ENCODE measurements around the gene SPOPL. TPM values are rescaled to one million over a fixed set of nuclear protein-coding genes. Genes with fewer than 3 reads are reported as not detected.
"Not testable (repeated sequence)": the region's sequence is repeated elsewhere in the genome, so short reads cannot be mapped to it uniquely, and the experiment has no call there.

The SPOPL gene
- 1 to 10 TPM; 2.5 to 3.6 TPM for polyA plus RNA-seq

DNA sequence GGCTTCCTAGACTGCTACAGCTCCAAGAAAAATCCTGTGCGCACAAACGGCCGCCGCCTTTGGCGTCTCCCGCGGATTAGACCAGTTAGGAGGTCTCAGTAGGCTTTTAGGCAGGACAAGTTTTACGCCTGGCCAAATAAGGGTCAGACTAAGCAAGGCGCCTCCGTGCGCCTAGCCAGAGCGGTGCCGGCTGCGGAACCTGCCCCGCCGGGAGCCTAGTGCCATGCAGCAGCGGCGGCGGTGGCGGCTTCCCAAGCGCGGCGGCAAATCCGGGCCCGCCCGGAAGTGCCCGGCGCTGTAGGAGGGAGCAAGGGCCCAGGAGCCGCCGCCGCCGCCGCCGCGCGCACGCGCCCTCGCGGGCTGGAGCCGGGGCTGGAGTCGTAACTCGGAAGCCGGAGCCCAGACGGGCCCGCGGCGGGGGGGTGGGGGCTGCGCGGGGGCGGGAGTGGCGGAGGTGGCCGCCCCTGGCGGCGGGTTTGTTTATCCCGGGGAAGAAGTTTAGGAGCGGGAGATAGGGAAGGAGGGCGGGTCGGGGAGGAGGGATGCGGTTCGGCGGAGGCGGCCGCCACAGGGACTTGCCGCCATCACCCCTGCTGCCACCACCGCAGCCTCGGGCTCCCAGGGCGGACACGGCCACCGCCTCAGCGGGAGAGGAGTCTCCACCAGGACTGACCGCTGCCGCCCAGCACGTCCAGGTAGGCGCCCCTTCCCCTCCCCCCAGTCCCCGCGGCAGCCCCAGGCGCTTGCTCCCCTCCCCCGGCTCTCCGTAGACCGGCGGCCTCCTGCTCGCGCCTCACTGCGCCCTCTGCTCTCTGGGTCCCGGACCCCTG lies at the start of gene SPOPL:
Gene SPOPL, plus strand, starts transcription at position 346 of the 830 bp plus-strand sequence. CDS start 48,447 bp downstream, outside the sequence.
- Histone ChIP-seq H3K9me3 (ENCODE audit: control insufficient read depth in 2 of 2, insufficient read depth in 1 of 2, low read depth in 1 of 2, low read length in 1 of 2) (no peaks in the 10 kb centered on the region), H3K27ac (ENCODE audit: low read depth in 2 of 2, low read length in 1 of 2) (peak within 1 kb of the TSS; percentile 92 to 95), H3K36me3 (ENCODE audit: control insufficient read depth in 2 of 2, insufficient read depth in 2 of 2, low read length in 1 of 2) (no peaks in the 10 kb centered on the region), H3K4me3 (ENCODE audit: low read depth in 1 of 2, low read length in 2 of 2) (peak within 1 kb of the TSS; percentile 92 to 96), H3K27me3 (ENCODE audit: control insufficient read depth in 1 of 2, insufficient read depth in 2 of 2, low read length in 2 of 2) (no peaks in the 10 kb centered on the region), H3K4me1 (ENCODE audit: control insufficient read depth in 2 of 2, insufficient read depth in 2 of 2, low read length in 1 of 2) (no peaks in the 10 kb centered on the region)
- WGBS, 2 donors = 0 to 1% methylated on average over 73 to 86 of the region's 86 CpGs

- Histone ChIP-seq H3K27ac (ENCODE audit: low read depth in 2 of 2, low read length in 1 of 2) (no peak overlapping the region), H3K9me3 (ENCODE audit: control insufficient read depth in 2 of 2, insufficient read depth in 1 of 2, low read depth in 1 of 2, low read length in 1 of 2) (no peaks in the 10 kb centered on the region), H3K27me3 (ENCODE audit: control insufficient read depth in 1 of 2, insufficient read depth in 2 of 2, low read length in 2 of 2) (no peaks in the 10 kb centered on the region), H3K36me3 (ENCODE audit: control insufficient read depth in 2 of 2, insufficient read depth in 2 of 2, low read length in 1 of 2) (no peaks in the 10 kb centered on the region), H3K4me1 (ENCODE audit: control insufficient read depth in 2 of 2, insufficient read depth in 2 of 2, low read length in 1 of 2) (no peaks in the 10 kb centered on the region), H3K4me3 (ENCODE audit: low read depth in 1 of 2, low read length in 2 of 2) (no peak overlapping the region)
- WGBS, 2 donors = 74 to 87% methylated on average over 1 of the region's 1 CpG
Measured at GRCh38 chr2:138452324-138452723, 49.2 kb upstream of the SPOPL start.

DNA sequence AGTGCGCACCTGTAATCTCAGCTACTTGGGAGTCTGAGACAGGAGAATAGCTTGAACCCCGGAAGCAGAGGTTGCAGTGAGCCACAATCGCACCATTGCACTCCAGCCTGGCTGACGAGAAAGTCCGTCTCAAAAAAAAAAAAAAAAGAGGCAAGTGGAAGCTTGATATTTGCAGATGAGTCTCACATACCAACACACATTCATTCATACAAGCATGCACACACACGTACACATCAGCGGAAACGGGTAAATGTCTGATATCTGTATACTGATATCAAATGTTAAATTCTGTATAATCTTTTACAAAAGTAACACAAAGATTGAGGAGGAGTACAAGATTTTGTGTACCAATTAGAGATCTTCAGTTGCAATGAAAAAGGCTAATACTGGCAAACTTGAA lies 47.8 kb upstream of the SPOPL start:
- no peaks in the 10 kb centered on the region for H3K4me1 ChIP-seq (ENCODE audit: control insufficient read depth in 2 of 2, insufficient read depth in 2 of 2, low read length in 1 of 2)
- no peaks in the 10 kb centered on the region for H3K9me3 ChIP-seq (ENCODE audit: control insufficient read depth in 2 of 2, insufficient read depth in 1 of 2, low read depth in 1 of 2, low read length in 1 of 2)
- no peak overlapping the region for H3K27ac ChIP-seq (ENCODE audit: low read depth in 2 of 2, low read length in 1 of 2)
- no peaks in the 10 kb centered on the region for H3K36me3 ChIP-seq (ENCODE audit: control insufficient read depth in 2 of 2, insufficient read depth in 2 of 2, low read length in 1 of 2)
- no peaks in the 10 kb centered on the region for H3K27me3 ChIP-seq (ENCODE audit: control insufficient read depth in 1 of 2, insufficient read depth in 2 of 2, low read length in 2 of 2)
- WGBS, 2 donors = 73 to 83% methylated on average over 8 of the region's 8 CpGs
- no peak overlapping the region for H3K4me3 ChIP-seq (ENCODE audit: low read depth in 1 of 2, low read length in 2 of 2)

GRCh38 chr2:138454761-138455160 lies 46.8 kb upstream of the SPOPL start:
- Histone ChIP-seq H3K4me3 (ENCODE audit: low read depth in 1 of 2, low read length in 2 of 2) (no peak overlapping the region), H3K4me1 (ENCODE audit: control insufficient read depth in 2 of 2, insufficient read depth in 2 of 2, low read length in 1 of 2) (no peaks in the 10 kb centered on the region), H3K27ac (ENCODE audit: low read depth in 2 of 2, low read length in 1 of 2) (no peak overlapping the region), H3K27me3 (ENCODE audit: control insufficient read depth in 1 of 2, insufficient read depth in 2 of 2, low read length in 2 of 2) (no peaks in the 10 kb centered on the region), H3K9me3 (ENCODE audit: control insufficient read depth in 2 of 2, insufficient read depth in 1 of 2, low read depth in 1 of 2, low read length in 1 of 2) (no peaks in the 10 kb centered on the region), H3K36me3 (ENCODE audit: control insufficient read depth in 2 of 2, insufficient read depth in 2 of 2, low read length in 1 of 2) (no peaks in the 10 kb centered on the region)
- 76 to 82% methylated on average over 2 of the region's 2 CpGs for WGBS, 2 donors

GRCh38 chr2:138455275-138455674 lies 46.3 kb upstream of the SPOPL start:
- Histone ChIP-seq H3K36me3 (ENCODE audit: control insufficient read depth in 2 of 2, insufficient read depth in 2 of 2, low read length in 1 of 2) (no peaks in the 10 kb centered on the region), H3K9me3 (ENCODE audit: control insufficient read depth in 2 of 2, insufficient read depth in 1 of 2, low read depth in 1 of 2, low read length in 1 of 2) (no peaks in the 10 kb centered on the region), H3K4me1 (ENCODE audit: control insufficient read depth in 2 of 2, insufficient read depth in 2 of 2, low read length in 1 of 2) (no peaks in the 10 kb centered on the region), H3K4me3 (ENCODE audit: low read depth in 1 of 2, low read length in 2 of 2) (no peak overlapping the region), H3K27ac (ENCODE audit: low read depth in 2 of 2, low read length in 1 of 2) (no peak overlapping the region), H3K27me3 (ENCODE audit: control insufficient read depth in 1 of 2, insufficient read depth in 2 of 2, low read length in 2 of 2) (no peaks in the 10 kb centered on the region)
- WGBS, 2 donors = 79 to 84% methylated on average over 2 of the region's 2 CpGs

DNA sequence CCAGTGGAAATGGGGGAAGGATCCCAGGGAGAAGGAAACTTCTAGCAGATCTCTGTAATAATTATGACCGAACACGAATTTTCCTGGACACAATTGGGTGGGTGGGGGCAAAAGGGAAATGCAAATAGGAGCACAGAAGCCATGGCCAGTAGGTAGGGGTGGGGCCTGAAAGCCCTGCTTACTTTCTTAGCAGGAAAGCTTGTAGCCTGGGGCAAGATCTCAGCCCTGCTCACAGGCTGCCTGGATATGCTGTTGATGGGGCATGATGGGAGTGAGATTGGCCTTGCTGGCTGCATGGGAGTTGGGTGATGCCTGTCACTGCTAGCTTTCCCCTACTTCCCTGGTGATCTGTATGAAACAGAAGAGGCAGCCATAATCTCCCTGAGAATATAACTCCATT lies 45.9 kb upstream of the SPOPL start:
- Histone ChIP-seq H3K9me3 (ENCODE audit: control insufficient read depth in 2 of 2, insufficient read depth in 1 of 2, low read depth in 1 of 2, low read length in 1 of 2) (no peaks in the 10 kb centered on the region), H3K4me3 (ENCODE audit: low read depth in 1 of 2, low read length in 2 of 2) (no peak overlapping the region), H3K27ac (ENCODE audit: low read depth in 2 of 2, low read length in 1 of 2) (no peak overlapping the region), H3K27me3 (ENCODE audit: control insufficient read depth in 1 of 2, insufficient read depth in 2 of 2, low read length in 2 of 2) (no peaks in the 10 kb centered on the region), H3K36me3 (ENCODE audit: control insufficient read depth in 2 of 2, insufficient read depth in 2 of 2, low read length in 1 of 2) (no peaks in the 10 kb centered on the region), H3K4me1 (ENCODE audit: control insufficient read depth in 2 of 2, insufficient read depth in 2 of 2, low read length in 1 of 2) (no peaks in the 10 kb centered on the region)
- 71 to 77% methylated on average over 2 of the region's 2 CpGs for WGBS, 2 donors

- not testable (repeated sequence) for H3K27ac ChIP-seq (ENCODE audit: low read depth in 2 of 2, low read length in 1 of 2); H3K9me3 ChIP-seq (ENCODE audit: control insufficient read depth in 2 of 2, insufficient read depth in 1 of 2, low read depth in 1 of 2, low read length in 1 of 2); H3K36me3 ChIP-seq (ENCODE audit: control insufficient read depth in 2 of 2, insufficient read depth in 2 of 2, low read length in 1 of 2); H3K4me1 ChIP-seq (ENCODE audit: control insufficient read depth in 2 of 2, insufficient read depth in 2 of 2, low read length in 1 of 2); H3K4me3 ChIP-seq (ENCODE audit: low read depth in 1 of 2, low read length in 2 of 2); H3K27me3 ChIP-seq (ENCODE audit: control insufficient read depth in 1 of 2, insufficient read depth in 2 of 2, low read length in 2 of 2)
- WGBS, 2 donors = 95 to 96% methylated on average over 3 of the region's 3 CpGs
Measured at GRCh38 chr2:138462689-138463088, 38.9 kb upstream of the SPOPL start.

DNA sequence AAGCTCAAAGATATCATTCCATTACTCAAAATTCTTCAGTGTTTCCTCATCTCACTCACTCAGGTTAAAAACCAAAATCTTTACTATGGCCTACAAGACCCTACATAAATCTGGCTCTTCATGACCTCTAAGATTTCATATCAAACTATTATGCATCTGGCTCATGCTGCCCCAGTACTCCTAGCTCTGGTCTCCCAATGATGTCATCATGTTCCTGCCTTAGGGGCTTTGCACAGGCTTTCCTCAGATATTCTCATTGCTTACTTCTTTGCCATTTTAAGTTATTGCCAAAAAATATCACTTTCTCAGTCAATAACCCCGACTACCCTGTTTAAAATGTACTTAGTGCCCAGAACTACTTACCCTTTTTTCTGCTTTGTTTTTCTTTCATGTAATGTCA lies 33.0 kb upstream of the SPOPL start:
- no peaks in the 10 kb centered on the region for H3K36me3 ChIP-seq (ENCODE audit: control insufficient read depth in 2 of 2, insufficient read depth in 2 of 2, low read length in 1 of 2)
- 0 to 1% methylated on average over 1 of the region's 1 CpG for WGBS, 2 donors
- no peaks in the 10 kb centered on the region for H3K4me1 ChIP-seq (ENCODE audit: control insufficient read depth in 2 of 2, insufficient read depth in 2 of 2, low read length in 1 of 2)
- H3K4me3 ChIP-seq (ENCODE audit: low read depth in 1 of 2, low read length in 2 of 2) = no peak overlapping the region
- H3K27ac ChIP-seq (ENCODE audit: low read depth in 2 of 2, low read length in 1 of 2) = no peak overlapping the region
- no peaks in the 10 kb centered on the region for H3K9me3 ChIP-seq (ENCODE audit: control insufficient read depth in 2 of 2, insufficient read depth in 1 of 2, low read depth in 1 of 2, low read length in 1 of 2)
- H3K27me3 ChIP-seq (ENCODE audit: control insufficient read depth in 1 of 2, insufficient read depth in 2 of 2, low read length in 2 of 2) = no peaks in the 10 kb centered on the region

- H3K36me3 ChIP-seq (ENCODE audit: control insufficient read depth in 2 of 2, insufficient read depth in 2 of 2, low read length in 1 of 2) = no peaks in the 10 kb centered on the region
- no peak overlapping the region for H3K4me3 ChIP-seq (ENCODE audit: low read depth in 1 of 2, low read length in 2 of 2)
- H3K27ac ChIP-seq (ENCODE audit: low read depth in 2 of 2, low read length in 1 of 2) = no peak overlapping the region
- H3K27me3 ChIP-seq (ENCODE audit: control insufficient read depth in 1 of 2, insufficient read depth in 2 of 2, low read length in 2 of 2) = no peaks in the 10 kb centered on the region
- no peaks in the 10 kb centered on the region for H3K9me3 ChIP-seq (ENCODE audit: control insufficient read depth in 2 of 2, insufficient read depth in 1 of 2, low read depth in 1 of 2, low read length in 1 of 2)
- 63 to 82% methylated on average over 1 of the region's 1 CpG for WGBS, 2 donors
- no peaks in the 10 kb centered on the region for H3K4me1 ChIP-seq (ENCODE audit: control insufficient read depth in 2 of 2, insufficient read depth in 2 of 2, low read length in 1 of 2)
Measured at GRCh38 chr2:138469411-138469810, 32.2 kb upstream of the SPOPL start.

DNA sequence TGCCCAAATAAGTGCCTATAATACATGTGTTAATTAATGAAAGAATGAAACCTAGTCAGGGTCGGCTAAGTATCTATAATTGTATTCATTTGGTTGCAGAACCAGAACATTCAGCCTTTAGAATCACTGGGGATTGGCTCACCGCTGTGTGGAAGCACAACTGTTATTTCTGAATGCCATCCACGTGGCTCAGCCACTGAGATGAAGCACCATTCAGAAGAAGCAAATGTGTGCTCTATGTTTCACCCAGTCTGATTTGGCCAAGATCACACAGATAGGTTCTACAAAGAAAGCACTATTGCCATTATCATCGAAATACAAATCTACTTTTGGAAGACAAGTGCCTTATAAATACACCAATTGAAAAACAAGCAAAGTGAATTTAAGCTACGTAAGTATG lies 30.6 kb upstream of the SPOPL start:
- WGBS, 2 donors = 89 to 94% methylated on average over 5 of the region's 5 CpGs
- Histone ChIP-seq H3K9me3 (ENCODE audit: control insufficient read depth in 2 of 2, insufficient read depth in 1 of 2, low read depth in 1 of 2, low read length in 1 of 2) (no peaks in the 10 kb centered on the region), H3K4me3 (ENCODE audit: low read depth in 1 of 2, low read length in 2 of 2) (no peak overlapping the region), H3K4me1 (ENCODE audit: control insufficient read depth in 2 of 2, insufficient read depth in 2 of 2, low read length in 1 of 2) (no peaks in the 10 kb centered on the region), H3K27ac (ENCODE audit: low read depth in 2 of 2, low read length in 1 of 2) (no peak overlapping the region), H3K36me3 (ENCODE audit: control insufficient read depth in 2 of 2, insufficient read depth in 2 of 2, low read length in 1 of 2) (no peaks in the 10 kb centered on the region), H3K27me3 (ENCODE audit: control insufficient read depth in 1 of 2, insufficient read depth in 2 of 2, low read length in 2 of 2) (no peaks in the 10 kb centered on the region)

Measured in esophagus (tissue), 2 donors.